Astrocyte (in vitro differentiated cells and primary cell): ENCODE results near the gene YES1. TPM values are rescaled to one million over a fixed set of nuclear protein-coding genes. Genes with fewer than 3 reads are reported as not detected.

Source experiments
- DNase-seq: peaks from one replicate; pipeline ENCODE4 v3.0.0-alpha.2; 2010; ENCODE audit warnings: low read depth
- FAIRE-seq: peaks from 2 replicates; lab custom pipeline; 2011; peaks lifted over from hg19 to GRCh38; lab: Jason Lieb, UNC
- H2AFZ ChIP-seq: 2 replicates; pipeline ENCODE4 v1.6.0; 2012; ENCODE audit warnings: low read depth, low read length, inconsistent platforms
- H3K27ac ChIP-seq: 2 replicates; pipeline ENCODE4 v1.5.1; 2011; ENCODE audit warnings: low read depth, low read length, inconsistent platforms
- H3K27me3 ChIP-seq: 2 replicates; pipeline ENCODE4 v1.6.0; 2011; ENCODE audit warnings: low read length, inconsistent platforms; ENCODE audit not compliant: insufficient read depth
- H3K36me3 ChIP-seq: 2 replicates; pipeline ENCODE4 v1.5.1; 2011; ENCODE audit warnings: low read length, inconsistent platforms; ENCODE audit not compliant: insufficient read depth
- H3K4me1 ChIP-seq: 2 replicates; pipeline ENCODE4 v1.5.1; 2011; ENCODE audit warnings: low read length, inconsistent platforms; ENCODE audit not compliant: insufficient read depth
- H3K4me2 ChIP-seq: 2 replicates; pipeline ENCODE4 v1.6.0; 2012; ENCODE audit warnings: low read length, inconsistent platforms
- H3K4me3 ChIP-seq: 2 replicates; pipeline ENCODE4 v1.5.1; 2011; ENCODE audit warnings: low read depth, mild to moderate bottlenecking, low read length, inconsistent platforms; ENCODE audit not compliant: insufficient read depth
- H3K79me2 ChIP-seq: 2 replicates; pipeline ENCODE4 v1.6.0; 2012; ENCODE audit warnings: mild to moderate bottlenecking, low read length, inconsistent platforms; ENCODE audit not compliant: insufficient read depth
- H3K9ac ChIP-seq: 2 replicates; pipeline ENCODE4 v1.6.0; 2012; ENCODE audit warnings: mild to moderate bottlenecking, low read length, inconsistent platforms
- H3K9me3 ChIP-seq: 2 replicates; pipeline ENCODE4 v1.5.1; 2012; ENCODE audit warnings: low read depth, mild to moderate bottlenecking, low read length, inconsistent platforms; ENCODE audit not compliant: insufficient read depth
- H4K20me1 ChIP-seq: 2 replicates; pipeline ENCODE4 v1.6.0; 2012; ENCODE audit warnings: low read length, inconsistent platforms; ENCODE audit not compliant: insufficient read depth
- H3K27ac Mint-ChIP-seq: one replicate; pipeline ENCODE4 v1.8.0; 2021; ENCODE audit warnings: mild to moderate bottlenecking, mixed read lengths; ENCODE audit not compliant: unreplicated experiment
- H3K27me3 Mint-ChIP-seq: one replicate; pipeline ENCODE4 v1.8.0; 2021; ENCODE audit warnings: low read depth, mixed read lengths; ENCODE audit not compliant: unreplicated experiment
- H3K36me3 Mint-ChIP-seq: one replicate; pipeline ENCODE4 v1.8.0; 2021; ENCODE audit warnings: low read depth, mixed read lengths; ENCODE audit not compliant: unreplicated experiment
- H3K4me1 Mint-ChIP-seq: one replicate; pipeline ENCODE4 v1.8.0; 2021; ENCODE audit warnings: low read depth, mixed read lengths; ENCODE audit not compliant: unreplicated experiment
- H3K4me3 Mint-ChIP-seq: one replicate; pipeline ENCODE4 v1.8.0; 2021; ENCODE audit warnings: mild to moderate bottlenecking, moderate library complexity, mixed read lengths; ENCODE audit not compliant: unreplicated experiment
- H3K9me3 Mint-ChIP-seq: one replicate; pipeline ENCODE4 v1.8.0; 2021; ENCODE audit warnings: mild to moderate bottlenecking, mixed read lengths; ENCODE audit not compliant: unreplicated experiment
- CTCF ChIP-seq: IDR thresholded peaks from 2 replicates; pipeline ENCODE4 v1.5.1; 2011; ENCODE audit warnings: low read depth, mild to moderate bottlenecking, inconsistent platforms, low read length, moderate library complexity; ENCODE audit not compliant: insufficient read depth
- EZH2 ChIP-seq: IDR thresholded peaks from 2 replicates; pipeline ENCODE4 v1.6.1; 2012; ENCODE audit warnings: mild to moderate bottlenecking, low read length, inconsistent platforms; ENCODE audit not compliant: insufficient read depth
- total RNA-seq: library from RNA; stranded (reverse); gene quantifications from 2 replicates; pipeline ENCODE4 v1.2.1, GENCODE V29; 2021

The YES1 gene
- total RNA-seq, 1 donor from 2014 or later = 68.2 TPM

- Histone ChIP-seq H3K9me3 (no peaks in the 10 kb centered on the region), H3K9ac (no peak overlapping the region), H4K20me1 (no peaks in the 10 kb centered on the region), H3K27me3 (no peaks in the 10 kb centered on the region), H3K4me2 (no peak overlapping the region), H3K36me3 (no peaks in the 10 kb centered on the region), H3K79me2 (no peaks in the 10 kb centered on the region), H3K27ac (no peak overlapping the region), H3K4me1 (no peaks in the 10 kb centered on the region), H3K4me3 (no peak overlapping the region), H2AFZ (no peak overlapping the region)
- FAIRE-seq (no peak), DNase-seq (no peak)
- Mint-ChIP-seq H3K4me3 (no peak overlapping the region), H3K4me1 (no peaks in the 10 kb centered on the region), H3K27ac (no peak overlapping the region), H3K9me3 (no peaks in the 10 kb centered on the region), H3K36me3 (no peaks in the 10 kb centered on the region), H3K27me3 (peaks cover 2% of the 10 kb centered on the region)
- TF ChIP-seq CTCF (no peak), EZH2 (no peak)
Measured at GRCh38 chr18:820591-821165, 8.6 kb upstream of the YES1 start.

- H3K4me3 Mint-ChIP-seq = no peak overlapping the region
- no peaks in the 10 kb centered on the region for H3K79me2 ChIP-seq
- FAIRE-seq = no peak
Measured at GRCh38 chr18:816869-817268, 4.8 kb upstream of the YES1 start.

More at GRCh38 chr18:816869-817268, 4.8 kb upstream of the YES1 start:
- Histone ChIP-seq H3K36me3 (no peaks in the 10 kb centered on the region), H3K27me3 (no peaks in the 10 kb centered on the region), H3K4me3 (no peak overlapping the region), H3K9ac (no peak overlapping the region), H3K4me1 (peaks cover 4% of the 10 kb centered on the region), H3K27ac (no peak overlapping the region), H2AFZ (no peak overlapping the region), H3K9me3 (no peaks in the 10 kb centered on the region), H4K20me1 (no peaks in the 10 kb centered on the region), H3K4me2 (no peak overlapping the region)
- TF ChIP-seq CTCF = no peak
- TF ChIP-seq EZH2 = no peak
- Mint-ChIP-seq H3K36me3 (no peaks in the 10 kb centered on the region), H3K9me3 (no peaks in the 10 kb centered on the region), H3K27me3 (peaks cover 2% of the 10 kb centered on the region), H3K4me1 (no peaks in the 10 kb centered on the region), H3K27ac (no peak overlapping the region)
- DNase-seq = no peak
